ENCODE data around the gene SLC9A7. TPM values are rescaled to one million over a fixed set of nuclear protein-coding genes. Genes with fewer than 3 reads are reported as not detected.

The SLC9A7 gene
- total and polyA plus RNA-seq, 7 experiments from 2014 or later, result 1.3 to 11.3 (median 3.2) TPM

- CTCF ChIA-PET, result no interaction called here
- H3K27me3 ChIP-seq (ENCODE audit: control insufficient read depth in 2 of 2, insufficient read depth in 2 of 2, low read length in 2 of 2), result no peaks in the 10 kb centered on the region
- POLR2A ChIA-PET, result no interaction called here
- Mint-ChIP-seq H3K9me3 (no peaks in the 10 kb centered on the region), H3K27me3 (peaks cover 0 to 2% (median 0%) of the 10 kb centered on the region in 5 donors), H3K36me3 (peaks cover 0 to 11% (median 3%) of the 10 kb centered on the region in 5 donors), H3K4me1 (peaks cover 0 to 23% (median 0%) of the 10 kb centered on the region in 7 donors), H3K27ac (no peak overlapping the region), H3K4me3 (no peak overlapping the region)
- no peak overlapping the region for H3K27ac ChIP-seq (ENCODE audit: low read depth, low read length)
- H3K4me3 ChIP-seq (ENCODE audit: low read length), result no peak overlapping the region
- H3K4me1 ChIP-seq (ENCODE audit: control insufficient read depth in 2 of 2, insufficient read depth in 2 of 2, low read length in 2 of 2), result no peaks in the 10 kb centered on the region
- H3K36me3 ChIP-seq (ENCODE audit: control insufficient read depth in 2 of 3, insufficient read depth in 3 of 3, low read length in 3 of 3), result no peaks in the 10 kb centered on the region
- ATAC-seq, result no peak
- no peak for DNase-seq
- H3K9me3 ChIP-seq (ENCODE audit: control insufficient read depth in 2 of 3, low read length in 3 of 3), result no peaks in the 10 kb centered on the region
- intact Hi-C loops (cut with micrococcal nuclease), result no loop called here
Observed at GRCh38 chrX:46634577-46634976, 124.3 kb downstream of the SLC9A7 start.

GRCh38 chrX:46630141-46630540, 128.8 kb downstream of the SLC9A7 start:
- H3K4me3 Mint-ChIP-seq, result no peak overlapping the region
- H3K4me3 ChIP-seq (ENCODE audit: low read length), result no peak overlapping the region
- H3K36me3 Mint-ChIP-seq, result peaks cover 0 to 13% (median 3%) of the 10 kb centered on the region in 5 donors
- ATAC-seq, result no peak
- no peaks in the 10 kb centered on the region for H3K27me3 ChIP-seq (ENCODE audit: control insufficient read depth in 2 of 2, insufficient read depth in 2 of 2, low read length in 2 of 2)
- ChIA-PET POLR2A (no interaction called here), CTCF (no interaction called here)
- peaks cover 0 to 50% (median 9%) of the 10 kb centered on the region in 7 donors for H3K4me1 Mint-ChIP-seq
- DNase-seq, result no peak
- intact Hi-C loops (cut with micrococcal nuclease), result no loop called here
- peaks cover 0 to 6% of the 10 kb centered on the region in 2 donors for H3K4me1 ChIP-seq (ENCODE audit: control insufficient read depth in 2 of 2, insufficient read depth in 2 of 2, low read length in 2 of 2)
- H3K9me3 Mint-ChIP-seq, result no peaks in the 10 kb centered on the region
- H3K27ac ChIP-seq (ENCODE audit: low read depth, low read length), result no peak overlapping the region
- peaks cover 0 to 2% (median 0%) of the 10 kb centered on the region in 5 donors for H3K27me3 Mint-ChIP-seq
- H3K27ac Mint-ChIP-seq, result no peak overlapping the region
- no peaks in the 10 kb centered on the region for H3K9me3 ChIP-seq (ENCODE audit: control insufficient read depth in 2 of 3, low read length in 3 of 3)
- H3K36me3 ChIP-seq (ENCODE audit: control insufficient read depth in 2 of 3, insufficient read depth in 3 of 3, low read length in 3 of 3), result no peaks in the 10 kb centered on the region

- DNase-seq, result peak in 1 of 9 donors; percentile 36
- Histone ChIP-seq H3K4me1 (ENCODE audit: control insufficient read depth in 2 of 2, insufficient read depth in 2 of 2, low read length in 2 of 2) (peaks cover 0 to 6% of the 10 kb centered on the region in 2 donors), H3K27ac (ENCODE audit: low read depth, low read length) (no peak overlapping the region), H3K27me3 (ENCODE audit: control insufficient read depth in 2 of 2, insufficient read depth in 2 of 2, low read length in 2 of 2) (no peaks in the 10 kb centered on the region), H3K9me3 (ENCODE audit: control insufficient read depth in 2 of 3, low read length in 3 of 3) (no peaks in the 10 kb centered on the region), H3K4me3 (ENCODE audit: low read length) (no peak overlapping the region), H3K36me3 (ENCODE audit: control insufficient read depth in 2 of 3, insufficient read depth in 3 of 3, low read length in 3 of 3) (no peaks in the 10 kb centered on the region)
- Mint-ChIP-seq H3K4me3 (peak overlapping the region in 1 of 10 donors; percentile 76), H3K27ac (peak overlapping the region in 1 of 9 donors; percentile 92), H3K27me3 (peaks cover 0 to 2% (median 0%) of the 10 kb centered on the region in 5 donors), H3K9me3 (no peaks in the 10 kb centered on the region), H3K4me1 (peaks cover 0 to 43% (median 9%) of the 10 kb centered on the region in 7 donors), H3K36me3 (peaks cover 0 to 12% (median 3%) of the 10 kb centered on the region in 5 donors)
- ChIA-PET CTCF (interaction anchor here (0.5 kb wide), 1 partner anchor 21 kb away, joined by 3 read pairs; no protein-coding TSS in a partner anchor), POLR2A (no interaction called here)
- ATAC-seq, result peak; percentile 83
- intact Hi-C loops (cut with micrococcal nuclease), result loop anchor here in 1 of 2 donors (1.0 to 2.0 kb wide), 2 partner anchors 17 to 56 kb away; partner anchors contain the start of gene CHST7
Observed at GRCh38 chrX:46628460-46629371, 130.2 kb downstream of the SLC9A7 start.

DNA sequence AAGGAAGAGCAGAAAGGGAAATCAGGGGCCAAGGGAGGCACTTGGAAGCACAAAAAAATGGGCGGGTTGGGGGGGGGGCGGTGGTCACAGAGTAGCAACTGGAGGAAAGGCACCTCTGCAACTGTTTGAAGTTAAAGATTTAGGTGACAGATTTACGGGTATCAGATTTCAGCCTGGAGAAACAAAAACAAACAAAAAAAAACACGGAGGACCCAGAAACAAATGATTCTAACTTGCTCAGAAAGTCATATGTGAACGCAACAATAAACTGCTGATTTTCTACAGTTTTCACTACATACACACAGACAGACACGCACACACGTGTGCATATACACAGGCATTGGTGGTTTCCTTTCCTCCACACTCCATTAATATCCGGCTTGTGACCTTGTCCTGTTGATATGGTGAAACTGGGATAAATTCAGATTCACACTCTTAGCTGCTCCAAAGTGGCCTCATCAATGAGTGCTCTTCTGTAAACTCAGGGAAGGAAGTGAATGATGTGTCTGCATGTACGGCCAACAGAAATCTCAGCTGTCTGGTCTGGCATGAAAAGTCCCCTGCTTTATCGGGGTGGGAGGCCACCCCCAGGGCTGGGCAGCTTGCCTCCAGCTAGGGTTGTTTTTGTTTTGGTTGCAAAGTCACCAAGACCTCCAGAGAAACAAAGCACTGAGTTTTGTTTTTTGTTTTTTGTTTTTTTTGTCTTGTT, 131.1 kb downstream of the SLC9A7 start:
- H3K27me3 Mint-ChIP-seq, result peaks cover 0 to 2% (median 0%) of the 10 kb centered on the region in 5 donors
- POLR2A ChIA-PET, result no interaction called here

DNA sequence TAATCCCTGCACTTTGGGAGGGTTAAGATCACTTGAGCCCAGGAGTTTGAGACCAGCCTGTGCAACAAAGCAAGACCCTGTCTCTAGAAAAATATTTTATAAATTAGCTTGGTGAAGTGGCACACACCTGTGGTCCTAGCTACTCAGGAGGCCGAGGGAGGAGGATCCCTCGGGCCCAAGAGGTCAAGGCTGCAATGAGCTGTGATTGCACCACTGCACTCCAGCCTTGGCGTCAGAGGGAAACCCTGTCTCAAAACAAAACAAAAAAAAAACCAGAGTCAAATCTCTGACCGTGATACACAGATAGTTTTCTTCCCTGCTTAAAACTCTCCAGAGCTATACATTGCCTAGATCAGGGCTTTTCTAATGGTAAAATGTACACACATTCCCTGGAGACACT, 131.9 kb downstream of the SLC9A7 start:
- Histone ChIP-seq H3K4me1 (ENCODE audit: control insufficient read depth in 2 of 2, insufficient read depth in 2 of 2, low read length in 2 of 2) (peaks cover 0 to 6% of the 10 kb centered on the region in 2 donors), H3K27ac (ENCODE audit: low read depth, low read length) (no peak overlapping the region), H3K27me3 (ENCODE audit: control insufficient read depth in 2 of 2, insufficient read depth in 2 of 2, low read length in 2 of 2) (no peaks in the 10 kb centered on the region), H3K4me3 (ENCODE audit: low read length) (no peak overlapping the region), H3K36me3 (ENCODE audit: control insufficient read depth in 2 of 3, insufficient read depth in 3 of 3, low read length in 3 of 3) (no peaks in the 10 kb centered on the region), H3K9me3 (ENCODE audit: control insufficient read depth in 2 of 3, low read length in 3 of 3) (no peaks in the 10 kb centered on the region)
- ATAC-seq (no peak), DNase-seq (no peak)
- no peaks in the 10 kb centered on the region for H3K9me3 Mint-ChIP-seq
- H3K4me1 Mint-ChIP-seq, result peaks cover 0 to 41% (median 9%) of the 10 kb centered on the region in 7 donors
- POLR2A ChIA-PET, result interaction anchor here (1.1 kb wide), 1 partner anchor 12 kb away, joined by 4 read pairs; no protein-coding TSS in a partner anchor
- peaks cover 0 to 14% (median 3%) of the 10 kb centered on the region in 5 donors for H3K36me3 Mint-ChIP-seq
- peak overlapping the region in 1 of 9 donors; percentile 92 for H3K27ac Mint-ChIP-seq
- peak overlapping the region in 1 of 10 donors; percentile 47 for H3K4me3 Mint-ChIP-seq
- H3K27me3 Mint-ChIP-seq, result no peaks in the 10 kb centered on the region
- CTCF ChIA-PET, result interaction anchor here (0.6 kb wide), 1 partner anchor 37 kb away, joined by 3 read pairs; no protein-coding TSS in a partner anchor
- intact Hi-C loops (cut with micrococcal nuclease), result no loop called here

More for the DNA sequence above, 131.1 kb downstream of the SLC9A7 start:
- CTCF ChIA-PET, result no interaction called here
- H3K36me3 ChIP-seq (ENCODE audit: control insufficient read depth in 2 of 3, insufficient read depth in 3 of 3, low read length in 3 of 3), result no peaks in the 10 kb centered on the region
- Mint-ChIP-seq H3K9me3 (no peaks in the 10 kb centered on the region), H3K27ac (peak overlapping the region in 1 of 9 donors; percentile 92), H3K36me3 (peaks cover 0 to 12% (median 3%) of the 10 kb centered on the region in 5 donors), H3K4me3 (peak overlapping the region in 1 of 10 donors; percentile 76), H3K4me1 (peaks cover 0 to 41% (median 9%) of the 10 kb centered on the region in 7 donors)
- no peaks in the 10 kb centered on the region for H3K27me3 ChIP-seq (ENCODE audit: control insufficient read depth in 2 of 2, insufficient read depth in 2 of 2, low read length in 2 of 2)
- H3K4me1 ChIP-seq (ENCODE audit: control insufficient read depth in 2 of 2, insufficient read depth in 2 of 2, low read length in 2 of 2), result peaks cover 0 to 6% of the 10 kb centered on the region in 2 donors
- H3K9me3 ChIP-seq (ENCODE audit: control insufficient read depth in 2 of 3, low read length in 3 of 3), result no peaks in the 10 kb centered on the region
- ATAC-seq (peak; percentile 16), DNase-seq (no peak)
- intact Hi-C loops (cut with micrococcal nuclease), result loop anchor here in 1 of 2 donors (1.0 to 2.0 kb wide), 2 partner anchors 17 to 55 kb away; partner anchors contain the start of gene CHST7
- H3K27ac ChIP-seq (ENCODE audit: low read depth, low read length), result no peak overlapping the region
- H3K4me3 ChIP-seq (ENCODE audit: low read length), result no peak overlapping the region

- Histone ChIP-seq H3K4me3 (ENCODE audit: low read length) (no peak overlapping the region), H3K36me3 (ENCODE audit: control insufficient read depth in 2 of 3, insufficient read depth in 3 of 3, low read length in 3 of 3) (no peaks in the 10 kb centered on the region), H3K27ac (ENCODE audit: low read depth, low read length) (no peak overlapping the region), H3K9me3 (ENCODE audit: control insufficient read depth in 2 of 3, low read length in 3 of 3) (no peaks in the 10 kb centered on the region), H3K4me1 (ENCODE audit: control insufficient read depth in 2 of 2, insufficient read depth in 2 of 2, low read length in 2 of 2) (peaks cover 0 to 6% of the 10 kb centered on the region in 2 donors), H3K27me3 (ENCODE audit: control insufficient read depth in 2 of 2, insufficient read depth in 2 of 2, low read length in 2 of 2) (no peaks in the 10 kb centered on the region)
- Mint-ChIP-seq H3K4me3 (peak overlapping the region in 3 of 10 donors; percentile 14 to 56 (median 28)), H3K27me3 (no peaks in the 10 kb centered on the region), H3K9me3 (no peaks in the 10 kb centered on the region), H3K27ac (peak overlapping the region in 3 of 9 donors; percentile 10 to 80 (median 52)), H3K36me3 (peaks cover 0 to 16% (median 3%) of the 10 kb centered on the region in 5 donors), H3K4me1 (peaks cover 0 to 41% (median 9%) of the 10 kb centered on the region in 7 donors)
- intact Hi-C loops (cut with micrococcal nuclease), result no loop called here
- ChIA-PET CTCF (interaction anchor here (0.6 kb wide), 1 partner anchor 37 kb away, joined by 3 read pairs; no protein-coding TSS in a partner anchor), POLR2A (interaction anchor here (1.1 kb wide), 1 partner anchor 12 kb away, joined by 4 read pairs; no protein-coding TSS in a partner anchor)
- ATAC-seq (peak; percentile 63), DNase-seq (peak in 1 of 9 donors; percentile 1)
Observed at GRCh38 chrX:46626566-46626965, 132.4 kb downstream of the SLC9A7 start.
